Endothelial cell of umbilical vein (primary cell): ENCODE results near the gene WIPF3.

Experiments used
- CTCF ChIP-seq, 2 donors: IDR thresholded peaks; 1 replicate in 1 of 2; 2 replicates in 1 of 2; pipeline ENCODE4 v1.5.1; 2011; ENCODE audit warnings: low read length in 2 of 2, mild to moderate bottlenecking in 2 of 2, moderate library complexity in 2 of 2, control low read depth in 1 of 2, inconsistent platforms in 1 of 2, low read depth in 1 of 2; ENCODE audit not compliant: insufficient read depth in 1 of 2; ENCODE audit errors: extremely low read depth in 1 of 2
- EZH2 ChIP-seq: IDR thresholded peaks from 2 replicates; pipeline ENCODE4 v1.6.1; 2012; ENCODE audit warnings: borderline replicate concordance, low read depth, mild to moderate bottlenecking, moderate library complexity, low read length, inconsistent platforms; ENCODE audit not compliant: severe bottlenecking
- FOS ChIP-seq: IDR thresholded peaks from 2 replicates; pipeline ENCODE4 v1.6.1; 2011; ENCODE audit warnings: mild to moderate bottlenecking, low read length, moderate library complexity, borderline replicate concordance; ENCODE audit not compliant: insufficient read depth
- GATA2 ChIP-seq: IDR thresholded peaks from 2 replicates; pipeline ENCODE4 v1.7.0; 2011; ENCODE audit warnings: low read depth, mild to moderate bottlenecking, moderate library complexity, mixed read lengths, low read length; ENCODE audit not compliant: insufficient read length, insufficient read depth
- JUN ChIP-seq: IDR thresholded peaks from 2 replicates; pipeline ENCODE4 v1.6.1; 2011; ENCODE audit warnings: borderline replicate concordance, low read depth; ENCODE audit not compliant: insufficient read length, insufficient read depth
- MAX ChIP-seq: IDR thresholded peaks from 2 replicates; pipeline ENCODE4 v1.6.1; 2011; ENCODE audit not compliant: insufficient read depth, insufficient read length
- MYC ChIP-seq: IDR thresholded peaks from one replicate; pipeline ENCODE4 v1.6.1; 2011; ENCODE audit warnings: mild to moderate bottlenecking, low read depth, low read length
- POLR2A ChIP-seq: IDR thresholded peaks from 2 replicates; pipeline ENCODE4 v1.6.1; 2012; ENCODE audit warnings: low read depth, mild to moderate bottlenecking, control low read depth, low read length
- POLR2AphosphoS5 ChIP-seq: IDR thresholded peaks from 2 replicates; pipeline ENCODE4 v1.6.1; 2012; ENCODE audit warnings: low read depth, mild to moderate bottlenecking, control low read depth, low read length, moderate library complexity; ENCODE audit not compliant: insufficient read depth

- no peak for TF ChIP-seq POLR2A
- TF ChIP-seq CTCF (IDR thresholded peaks at IDR 0.05; ENCODE audit: extremely low read depth in 1 of 2, insufficient read depth in 1 of 2, low read depth in 1 of 2, low read length in 2 of 2): no peak
- no peak for TF ChIP-seq MAX
- TF ChIP-seq MYC: no peak
- no peak for TF ChIP-seq POLR2AphosphoS5
- no peak for TF ChIP-seq EZH2
- TF ChIP-seq JUN: no peak
- no peak for TF ChIP-seq GATA2
- TF ChIP-seq FOS: no peak
Measured at GRCh38 chr7:29950480-29950879, 144.2 kb downstream of the WIPF3 start.
